Neural cell (in vitro differentiated cells): ENCODE measurements around the gene GPR107. TPM values are rescaled to one million over a fixed set of nuclear protein-coding genes. Genes with fewer than 3 reads are reported as not detected.

Source experiments
- H2AFZ ChIP-seq: fragments of 200-600, 300-800 bp; sonication (generic), shearing (Covaris generic); 2 replicates; pipeline ENCODE4 v1.6.0; 2014; ENCODE audit warnings: low read depth, mild to moderate bottlenecking, antibody characterized with exemption, low read length, moderate library complexity
- H3F3A ChIP-seq: fragments of 200-600 bp; shearing (Covaris generic); 2 replicates; pipeline ENCODE4 v1.6.1; 2016; ENCODE audit warnings: mild to moderate bottlenecking, moderate library complexity, mixed read lengths, antibody characterized with exemption, low read length; ENCODE audit not compliant: insufficient read depth, poor library complexity, severe bottlenecking
- H3K27ac ChIP-seq: fragments of 200-600, 300-800 bp; sonication (generic), shearing (Covaris generic); 2 replicates; pipeline ENCODE4 v1.5.1; 2014; ENCODE audit warnings: mild to moderate bottlenecking, low read length, moderate library complexity
- H3K27me3 ChIP-seq: fragments of 300-800, 200-600 bp; sonication (generic), shearing (Covaris generic); 2 replicates; pipeline ENCODE4 v1.6.0; 2014; ENCODE audit warnings: mild to moderate bottlenecking, low read depth, low read length, moderate library complexity; ENCODE audit not compliant: insufficient read depth
- H3K36me3 ChIP-seq: fragments of 300-800, 200-600 bp; sonication (generic), shearing (Covaris generic); 2 replicates; pipeline ENCODE4 v1.5.1; 2014; ENCODE audit warnings: mild to moderate bottlenecking, antibody characterized with exemption, low read length, moderate library complexity; ENCODE audit not compliant: insufficient read depth
- H3K4me2 ChIP-seq: fragments of 300-800, 200-600 bp; sonication (generic), shearing (Covaris generic); 2 replicates; pipeline ENCODE4 v1.6.0; 2014; ENCODE audit warnings: mild to moderate bottlenecking, low read length
- H3K4me3 ChIP-seq: fragments of 300-800, 200-600 bp; sonication (generic), shearing (Covaris generic); 2 replicates; pipeline ENCODE4 v1.5.1; 2014; ENCODE audit warnings: mild to moderate bottlenecking, low read length, moderate library complexity
- H3K79me2 ChIP-seq: fragments of 200-600 bp; shearing (Covaris generic); replicated peaks from 2 replicates; pipeline ENCODE4 v1.6.0; 2014; ENCODE audit warnings: mild to moderate bottlenecking, low read length, moderate library complexity; ENCODE audit not compliant: insufficient read depth
- H3K9ac ChIP-seq: fragments of 300-800, 200-600 bp; sonication (generic), shearing (Covaris generic); 2 replicates; pipeline ENCODE4 v1.6.1; 2016; ENCODE audit warnings: mild to moderate bottlenecking, low read length, mixed read lengths
- H3K9me2 ChIP-seq: fragments of 200-600 bp; shearing (Covaris generic); 2 replicates; pipeline ENCODE4 v1.6.1; 2016; ENCODE audit warnings: mild to moderate bottlenecking, low read length, mixed read lengths; ENCODE audit not compliant: insufficient read depth
- H3K9me3 ChIP-seq: fragments of 200-600, 300-800 bp; sonication (generic), shearing (Covaris generic); 2 replicates; pipeline ENCODE4 v1.6.1; 2016; ENCODE audit warnings: mild to moderate bottlenecking, mixed run types, low read length, moderate library complexity, mixed read lengths
- H4K20me1 ChIP-seq: fragments of 200-600 bp; shearing (Covaris generic); 2 replicates; pipeline ENCODE4 v1.6.1; 2016; ENCODE audit warnings: mild to moderate bottlenecking, mixed run types; ENCODE audit not compliant: insufficient read depth
- CTCF ChIP-seq: fragments of 450-650 bp; IDR thresholded peaks from 2 replicates; pipeline ENCODE4 v1.5.1; 2014; ENCODE audit warnings: antibody characterized with exemption, mild to moderate bottlenecking, moderate library complexity; ENCODE audit not compliant: poor library complexity, severe bottlenecking
- EP300 ChIP-seq: fragments of 450-650 bp; conservative IDR thresholded peaks from 2 replicates; pipeline ENCODE4 v1.6.1; 2014; ENCODE audit warnings: antibody characterized with exemption, mild to moderate bottlenecking, moderate library complexity; ENCODE audit not compliant: poor library complexity, severe bottlenecking
- EZH2 ChIP-seq: fragments of 200-600, 300-800 bp; shearing (Covaris generic), sonication (generic); IDR thresholded peaks from 2 replicates; pipeline ENCODE4 v1.6.1; 2014; ENCODE audit warnings: antibody characterized with exemption, low read length, borderline replicate concordance, mild to moderate bottlenecking; ENCODE audit not compliant: insufficient read depth, poor library complexity, severe bottlenecking
- MXI1 ChIP-seq: fragments of 450-650 bp; conservative IDR thresholded peaks from 2 replicates; pipeline ENCODE4 v1.6.1; 2014; ENCODE audit warnings: antibody characterized with exemption, mild to moderate bottlenecking; ENCODE audit not compliant: poor library complexity, severe bottlenecking
- POLR2AphosphoS5 ChIP-seq: IDR thresholded peaks from 2 replicates; pipeline ENCODE4 v1.6.1; 2012
- RAD21 ChIP-seq: fragments of 450-650 bp; conservative IDR thresholded peaks from 2 replicates; pipeline ENCODE4 v1.6.1; 2014; ENCODE audit warnings: antibody characterized with exemption, mild to moderate bottlenecking, moderate library complexity
- REST ChIP-seq: IDR thresholded peaks from 2 replicates; pipeline ENCODE4 v1.6.1; 2012; ENCODE audit warnings: borderline replicate concordance
- SMC3 ChIP-seq: fragments of 450-650 bp; conservative IDR thresholded peaks from 2 replicates; pipeline ENCODE4 v1.6.1; 2014; ENCODE audit warnings: antibody characterized with exemption, mild to moderate bottlenecking, moderate library complexity; ENCODE audit not compliant: poor library complexity
- TAF1 ChIP-seq: IDR thresholded peaks from 2 replicates; pipeline ENCODE4 v1.6.1; 2012; ENCODE audit warnings: low read depth
- polyA plus RNA-seq: library from polyadenylated mRNA; depleted of rRNA; stranded (reverse); fragments of >200 nt; gene quantifications from 2 replicates; pipeline ENCODE4 v1.2.3, GENCODE V29; 2014

The GPR107 gene
- polyA plus RNA-seq, 1 donor from 2014 or later = 21.5 TPM

DNA sequence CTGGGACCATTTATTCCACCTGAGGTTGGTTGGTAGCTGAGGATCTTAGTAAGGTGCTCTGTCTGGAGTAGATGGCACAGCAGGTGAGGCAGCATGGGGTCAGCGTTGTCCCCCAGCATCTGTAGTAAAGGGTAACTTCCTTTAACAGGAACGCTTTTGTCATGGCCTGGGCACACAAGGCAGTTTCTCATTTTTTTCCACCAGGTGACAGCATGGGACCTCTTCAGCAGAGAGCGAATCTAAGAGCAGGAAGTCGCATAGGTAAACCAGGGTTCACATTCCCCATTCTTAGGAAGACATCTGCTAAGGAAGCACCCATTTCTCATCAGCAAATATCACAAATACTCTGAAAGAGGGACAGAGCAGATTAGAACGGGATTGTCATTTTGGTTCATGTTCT lies 56.5 kb downstream of the GPR107 start:
- H3K27ac ChIP-seq = no peak overlapping the region
- no peak overlapping the region for H3K9ac ChIP-seq
- H3K36me3 ChIP-seq = no peaks in the 10 kb centered on the region
- TF ChIP-seq POLR2AphosphoS5 (no peak), EP300 (no peak), RAD21 (peak; percentile 41), SMC3 (peak; percentile 20), TAF1 (no peak), CTCF (no peak)
- no peak overlapping the region for H3K4me3 ChIP-seq
- no peak overlapping the region for H3K4me2 ChIP-seq
- H3K9me3 ChIP-seq = no peaks in the 10 kb centered on the region
- no peaks in the 10 kb centered on the region for H3K9me2 ChIP-seq
- no peaks in the 10 kb centered on the region for H3K79me2 ChIP-seq
- no peaks in the 10 kb centered on the region for H3F3A ChIP-seq
- no peaks in the 10 kb centered on the region for H4K20me1 ChIP-seq
- H3K27me3 ChIP-seq = no peaks in the 10 kb centered on the region
- H2AFZ ChIP-seq = no peak overlapping the region

GRCh38 chr9:130110596-130111021 lies 56.9 kb downstream of the GPR107 start:
- Histone ChIP-seq H3K9ac (no peak overlapping the region), H3K9me2 (no peaks in the 10 kb centered on the region), H3K4me3 (no peak overlapping the region), H3K4me2 (no peak overlapping the region), H3K9me3 (no peaks in the 10 kb centered on the region), H3K27me3 (no peaks in the 10 kb centered on the region), H3F3A (no peaks in the 10 kb centered on the region), H3K36me3 (no peaks in the 10 kb centered on the region), H3K79me2 (no peaks in the 10 kb centered on the region), H4K20me1 (no peaks in the 10 kb centered on the region), H2AFZ (no peak overlapping the region), H3K27ac (no peak overlapping the region)
- TF ChIP-seq SMC3 (no peak), REST (no peak), TAF1 (no peak), EP300 (no peak), RAD21 (no peak), EZH2 (no peak), MXI1 (no peak), CTCF (no peak), POLR2AphosphoS5 (no peak)
